GM18517 (cell line): ENCODE data around the gene ADAMTS10.
"Not testable (repeated sequence)": the region's sequence is repeated elsewhere in the genome, so short reads cannot be mapped to it uniquely, and the experiment has no call there.

Experiments used
- ATAC-seq: cut with Tn5 transposase; IDR thresholded peaks from one replicate; pipeline ENCODE4 v1.9.1; 2021; ENCODE audit warnings: mild to moderate bottlenecking, moderate library complexity; ENCODE audit not compliant: unreplicated experiment

The ADAMTS10 gene

DNA sequence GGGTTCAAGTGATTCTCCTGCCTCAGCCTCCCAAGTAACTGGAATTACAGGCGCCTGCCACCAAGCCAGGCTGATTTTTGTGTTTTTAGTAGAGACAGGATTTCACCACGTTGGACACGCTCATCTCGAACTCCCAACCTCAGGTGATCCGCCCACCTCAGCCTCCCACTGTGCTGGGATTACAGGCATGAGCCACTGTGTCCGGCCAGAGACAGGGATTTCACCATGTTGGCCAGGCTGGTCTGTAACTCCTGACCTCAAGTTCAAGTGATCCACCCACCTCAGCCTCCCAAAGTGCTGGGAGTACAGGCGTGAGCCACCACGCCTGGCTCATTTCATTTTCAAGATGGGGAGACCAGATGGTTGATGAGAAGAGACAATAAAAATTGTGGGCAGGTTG is 45.6 kb downstream of the ADAMTS10 start:
- not testable (repeated sequence) for ATAC-seq

DNA sequence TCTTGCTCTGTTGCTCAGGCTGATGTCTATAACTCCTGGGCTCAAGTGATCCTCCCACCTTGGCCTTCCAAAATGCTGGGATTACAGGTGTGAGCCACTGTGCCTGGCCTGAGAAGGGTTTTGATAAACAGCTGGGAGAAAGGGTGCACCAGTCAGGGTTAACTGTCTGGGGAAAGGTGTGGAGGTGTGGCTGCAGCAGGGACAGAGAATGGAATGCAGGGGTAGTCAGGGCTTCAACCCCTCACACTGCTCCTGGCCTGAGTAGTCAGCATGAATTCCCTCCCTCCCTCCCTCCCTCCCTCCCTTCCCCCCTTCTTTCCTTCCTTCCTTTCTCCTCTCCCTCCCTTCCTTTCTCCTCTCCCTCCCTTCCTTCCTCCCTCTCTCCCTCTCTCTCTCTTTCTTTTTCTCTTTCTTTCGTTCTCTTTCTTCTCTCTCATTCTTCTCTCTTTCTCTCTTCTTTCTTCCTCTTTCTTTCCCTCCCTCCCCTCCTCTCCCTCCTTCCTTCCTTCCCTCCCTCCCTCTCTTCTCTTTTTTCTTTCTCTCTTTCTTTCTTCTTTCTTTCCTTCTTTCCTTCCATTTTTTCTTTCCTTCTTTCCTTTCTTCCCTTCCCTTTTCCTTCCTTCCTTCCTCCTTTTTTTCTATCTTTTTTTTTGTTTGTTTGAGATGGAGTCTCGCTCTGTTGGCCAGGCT is 49.3 kb downstream of the ADAMTS10 start:
- ATAC-seq = no peak

DNA sequence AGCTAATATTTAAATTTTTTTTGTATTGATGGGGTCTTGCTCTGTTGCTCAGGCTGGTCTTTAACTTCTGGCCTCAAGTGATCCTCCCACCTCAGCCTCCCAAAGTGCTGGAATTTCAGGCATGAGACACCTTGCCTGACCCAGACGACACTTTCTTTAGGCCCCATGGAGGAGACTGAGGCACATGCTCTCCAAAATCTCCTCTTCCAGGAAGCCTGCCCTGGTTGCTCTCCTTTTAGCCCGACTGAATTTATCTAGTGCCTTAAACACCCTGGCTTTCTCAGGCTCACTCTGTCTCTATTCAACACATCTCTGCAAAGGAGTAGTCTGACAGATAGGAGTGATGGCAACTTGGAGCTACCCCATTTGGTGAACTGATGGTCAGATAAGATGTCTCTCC is 52.2 kb downstream of the ADAMTS10 start:
- no peak for ATAC-seq

DNA sequence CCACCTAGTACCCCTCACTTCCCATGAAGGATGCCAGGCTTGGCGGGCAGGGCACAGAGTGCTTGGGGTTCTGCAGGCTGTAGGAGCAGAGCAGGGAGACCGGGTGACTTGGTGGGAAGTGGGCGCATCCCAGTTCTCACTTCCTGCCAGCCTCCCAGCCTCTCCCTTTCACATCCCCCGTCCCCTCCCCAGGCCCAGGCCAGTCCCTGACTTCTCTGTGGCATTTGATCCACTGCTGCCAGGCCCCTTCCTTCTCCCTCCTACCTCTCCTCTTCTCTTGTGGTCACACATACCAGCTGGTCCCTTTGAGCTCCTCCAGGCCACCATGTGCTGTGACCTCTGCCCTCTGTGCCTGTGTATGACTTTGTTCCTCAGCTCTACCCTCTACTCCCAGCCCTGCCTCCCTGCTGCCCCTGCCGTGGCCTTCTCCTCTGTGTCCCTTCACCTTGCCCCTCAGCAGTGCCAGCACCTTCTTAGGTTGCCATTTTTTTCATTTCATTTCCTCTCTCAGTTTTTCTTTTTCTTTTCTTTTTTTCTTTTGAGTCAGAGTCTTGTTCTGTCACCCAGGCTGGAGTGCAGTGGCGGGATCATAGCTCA is 52.8 kb downstream of the ADAMTS10 start:
- no peak for ATAC-seq

DNA sequence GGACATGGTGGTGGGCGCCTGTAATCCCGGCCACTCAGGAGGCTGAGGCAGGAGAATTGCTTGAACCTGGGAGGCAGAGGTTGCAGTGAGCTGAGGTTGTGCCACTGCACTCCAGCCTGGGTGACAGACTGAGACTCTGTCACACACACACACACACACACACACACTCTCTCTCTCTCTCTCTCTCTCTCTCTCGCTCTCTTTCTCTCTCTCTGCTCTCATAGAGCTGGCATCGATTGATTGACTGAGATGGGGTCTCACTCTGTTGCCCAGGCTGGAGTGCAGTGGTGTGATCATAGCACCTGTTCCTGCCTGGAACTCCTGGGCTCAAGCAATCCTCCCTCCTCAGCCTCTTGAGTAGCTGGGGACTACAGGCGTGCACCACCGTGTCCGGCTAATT is 56.8 kb downstream of the ADAMTS10 start:
- ATAC-seq = not testable (repeated sequence)

DNA sequence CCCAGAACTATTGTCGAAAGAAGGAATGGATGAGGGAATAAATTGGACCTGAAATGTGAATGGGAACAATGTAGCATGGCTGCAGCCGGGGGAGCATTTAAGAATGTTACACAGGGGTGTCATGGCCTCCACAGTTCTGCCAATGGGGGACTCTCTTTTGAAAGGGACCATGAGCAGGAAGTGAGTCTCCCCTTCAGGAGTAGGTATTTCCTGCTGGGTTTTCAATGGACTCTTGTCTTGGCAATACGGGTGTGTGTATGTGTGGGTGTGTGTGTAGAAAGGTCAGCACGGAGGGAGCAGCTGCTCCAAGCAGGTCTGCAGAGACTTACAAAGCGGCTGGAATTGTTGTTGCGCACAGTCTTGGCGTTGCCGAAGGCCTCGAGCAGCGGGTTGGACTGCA is 57.7 kb downstream of the ADAMTS10 start:
- no peak for ATAC-seq

DNA sequence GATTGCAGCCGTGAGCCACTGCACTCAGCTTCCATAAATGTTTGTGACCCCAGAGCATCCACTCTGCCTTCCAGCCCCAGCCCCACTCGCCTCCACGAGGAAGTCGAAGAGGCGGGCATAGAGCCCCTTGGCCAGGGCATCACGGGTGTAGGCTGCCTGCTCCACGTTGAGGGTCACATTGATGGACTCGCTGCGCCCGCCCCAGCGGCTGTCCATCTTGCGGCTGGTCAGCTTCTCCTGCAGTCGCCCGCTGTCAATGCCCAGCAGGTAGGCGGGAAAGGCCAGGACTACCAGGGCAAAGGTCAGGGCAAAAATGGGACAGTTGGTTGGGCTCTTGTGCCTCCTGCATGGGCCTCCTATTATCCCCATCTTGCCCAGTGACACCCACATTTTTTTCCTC is 60.4 kb downstream of the ADAMTS10 start:
- ATAC-seq = no peak

DNA sequence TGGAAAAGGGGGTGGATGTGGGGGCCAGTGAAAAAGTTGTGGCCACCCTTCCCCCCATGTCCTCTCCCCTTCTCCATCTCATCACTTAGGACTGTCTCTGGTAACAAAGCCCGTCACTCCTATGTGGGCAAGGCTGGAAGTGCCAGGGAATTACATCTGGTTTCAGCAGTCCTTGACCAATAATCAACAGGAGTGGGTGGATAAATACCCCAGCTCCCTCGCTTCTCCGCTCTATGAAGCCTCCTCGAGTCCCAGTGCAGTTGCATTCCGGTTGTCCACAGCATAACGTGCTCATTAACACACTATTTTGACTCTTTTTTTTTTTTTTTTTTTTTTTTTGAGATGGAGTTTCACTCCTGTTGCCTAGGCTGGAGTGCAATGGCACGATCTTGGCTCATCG is 64.8 kb downstream of the ADAMTS10 start:
- ATAC-seq = no peak

DNA sequence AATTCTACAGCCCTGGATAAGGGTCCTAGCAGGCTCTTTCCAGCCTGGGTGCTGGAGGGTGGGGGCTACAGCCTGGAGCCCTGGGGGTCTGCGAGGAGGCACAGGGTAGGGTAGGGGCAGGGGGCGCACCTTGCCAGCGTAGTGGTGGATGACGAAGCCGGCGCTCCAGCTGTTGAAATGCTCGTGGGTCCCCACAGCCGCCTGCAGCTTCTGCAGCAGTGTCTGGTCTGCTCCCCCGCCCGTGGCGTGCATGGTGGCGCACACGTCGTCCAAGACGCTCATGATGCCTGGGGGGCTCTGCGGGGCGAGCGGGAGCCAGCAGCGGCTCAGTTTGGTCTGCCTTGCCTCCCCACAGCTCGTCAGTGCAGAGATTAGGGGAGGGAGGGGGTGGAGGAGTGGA is 66.3 kb downstream of the ADAMTS10 start:
- no peak for ATAC-seq

DNA sequence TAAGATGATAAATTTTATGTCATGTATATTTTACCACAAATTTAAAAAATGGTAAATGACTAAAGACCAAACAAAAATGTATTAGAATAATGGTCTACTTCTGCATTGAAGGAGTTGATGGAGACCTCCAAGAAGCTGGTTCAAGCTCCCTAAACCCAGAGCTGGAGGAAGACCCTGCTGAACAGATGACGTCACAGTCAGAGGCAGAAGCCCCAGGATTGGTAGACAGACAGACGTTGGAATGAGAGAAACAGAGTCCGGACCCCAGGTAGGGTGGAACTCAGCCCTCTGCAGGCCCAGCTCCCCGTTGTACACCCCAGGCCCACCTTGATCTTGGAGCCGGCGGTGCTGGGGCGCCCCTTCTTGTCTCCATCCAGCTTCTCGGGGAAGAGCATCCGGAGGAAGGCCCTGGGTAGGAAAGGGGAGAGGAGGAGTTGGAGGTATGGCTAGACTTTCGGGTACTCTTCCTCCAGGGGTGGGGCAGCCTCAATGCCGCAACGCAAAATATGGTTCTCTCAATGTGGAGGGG is 70.8 kb downstream of the ADAMTS10 start:
- no peak for ATAC-seq

DNA sequence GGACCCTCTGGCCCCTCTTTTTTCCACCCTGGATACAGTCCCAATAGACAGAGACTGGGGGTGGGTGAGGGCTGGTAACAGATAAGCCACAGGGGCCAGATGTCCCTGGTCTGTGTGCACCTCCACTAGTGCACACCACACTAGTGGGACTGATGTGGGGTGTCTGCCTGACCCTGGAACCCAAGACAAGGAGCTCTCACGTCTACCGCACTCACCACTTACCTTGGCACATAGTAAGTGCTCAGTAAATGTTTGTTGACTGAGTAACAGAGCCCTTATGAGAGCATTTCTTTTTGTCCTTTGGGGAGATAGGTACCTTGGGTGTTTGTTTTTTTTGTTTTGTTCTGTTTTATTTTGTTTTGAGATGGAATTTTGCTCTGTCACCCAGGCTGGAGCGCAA is 73.4 kb downstream of the ADAMTS10 start:
- no peak for ATAC-seq

DNA sequence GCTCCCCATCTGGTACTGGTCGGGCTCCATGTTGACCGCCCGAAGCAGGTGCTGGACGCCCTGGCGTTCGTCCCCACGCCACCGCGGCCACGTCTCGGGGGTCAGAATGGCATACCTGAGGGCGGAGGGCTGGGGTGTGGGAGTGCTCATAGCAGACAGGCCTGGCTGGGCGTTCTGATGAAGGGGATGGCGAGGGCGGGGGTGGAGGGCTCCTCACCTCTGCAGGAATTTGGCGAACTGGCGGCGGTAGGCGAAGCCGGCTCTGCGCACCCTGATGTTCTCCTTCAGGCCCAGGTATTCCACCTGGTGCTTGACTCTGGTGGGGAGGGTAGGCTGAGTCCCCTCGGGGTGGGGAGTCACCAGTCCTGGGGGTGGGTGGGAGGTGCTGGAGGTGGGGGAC is 74.2 kb downstream of the ADAMTS10 start:
- no peak for ATAC-seq

DNA sequence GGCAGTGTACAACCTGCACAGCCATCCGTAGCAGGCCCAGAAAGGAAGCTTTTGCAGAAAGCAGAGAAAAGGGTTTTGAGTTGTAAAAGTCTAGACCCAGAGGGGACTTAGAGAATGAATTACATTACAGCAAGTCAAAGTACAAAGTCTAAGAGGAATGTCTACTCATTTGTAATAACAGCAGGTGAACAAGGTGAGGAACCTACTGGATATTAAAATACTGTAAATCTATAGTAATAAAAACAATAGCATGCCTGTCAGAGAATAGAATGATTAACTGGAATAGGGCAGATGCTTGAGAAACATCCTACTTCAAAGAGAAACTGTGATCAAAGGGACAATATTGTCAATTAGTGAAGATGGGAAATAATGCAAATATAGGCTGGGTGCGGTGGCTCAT is 78.3 kb downstream of the ADAMTS10 start:
- ATAC-seq = no peak

DNA sequence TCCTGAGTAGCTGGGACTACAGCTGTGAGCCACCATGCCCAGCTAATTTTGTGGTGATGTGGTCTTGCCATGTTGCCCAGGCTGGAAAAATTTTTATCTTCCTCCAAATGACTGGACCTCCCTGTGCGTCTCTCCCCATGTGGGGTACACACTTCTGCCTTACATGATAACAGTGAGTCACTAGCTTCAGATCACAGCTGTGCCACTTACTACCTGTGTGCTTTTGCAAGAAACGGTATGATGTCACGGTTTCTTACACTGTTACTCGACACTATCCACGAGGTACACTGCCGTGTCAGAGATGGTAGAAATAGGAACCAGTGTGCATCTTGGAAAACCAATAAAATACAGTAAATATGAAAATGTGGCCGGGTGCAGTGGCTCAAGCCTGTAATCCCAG is 79.0 kb downstream of the ADAMTS10 start:
- ATAC-seq = no peak
